Islet of Langerhans (tissue), 1 donor: ENCODE data around the gene RPL27A.

ENCODE experiments used
- FAIRE-seq: peaks from one replicate; lab custom pipeline; 2011; peaks lifted over from hg19 to GRCh38; lab: Jason Lieb, UNC

The RPL27A gene

GRCh38 chr11:8701891-8702597 is 19.5 kb downstream of the RPL27A start:
- FAIRE-seq = no peak

DNA sequence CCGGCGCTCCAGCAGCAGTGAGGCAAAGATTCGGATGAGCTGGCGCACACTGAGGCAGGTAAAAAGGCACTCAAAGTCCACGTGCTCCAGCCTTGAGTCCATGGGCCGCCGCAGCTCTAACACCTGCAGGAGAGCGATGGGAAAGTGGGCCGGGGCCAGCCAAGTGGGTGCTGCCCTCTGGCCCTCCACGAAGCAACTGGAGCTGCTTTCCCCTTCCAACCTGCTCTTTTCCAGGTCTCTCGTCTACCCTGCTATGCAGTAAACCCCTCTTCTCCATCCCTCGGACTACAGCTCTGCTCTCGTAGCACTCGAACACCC is 20.0 kb downstream of the RPL27A start:
- FAIRE-seq = no peak

DNA sequence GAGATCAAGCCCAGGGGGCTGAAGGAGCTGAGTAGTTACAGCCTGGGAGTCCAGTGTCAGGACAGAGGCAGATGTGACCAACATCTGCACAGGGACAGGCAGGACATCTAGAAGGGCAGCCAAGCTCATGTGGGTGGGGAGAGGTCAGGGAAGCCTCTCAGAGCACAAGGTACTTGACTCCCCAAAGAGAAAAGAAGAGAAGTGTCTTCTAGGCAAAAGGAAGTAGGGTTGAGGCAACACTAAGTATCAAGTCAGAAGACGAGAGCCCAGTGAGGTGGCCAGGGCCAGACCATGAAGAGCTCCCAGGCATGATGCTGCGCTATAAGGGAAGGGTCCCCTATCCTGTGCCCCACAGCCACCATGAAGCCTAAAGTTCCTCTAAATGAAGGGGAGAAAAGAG is 21.5 kb downstream of the RPL27A start:
- no peak for FAIRE-seq

GRCh38 chr11:8705146-8705545 is 22.6 kb downstream of the RPL27A start:
- no peak for FAIRE-seq

- no peak for FAIRE-seq
Observed at GRCh38 chr11:8706673-8707432, 24.3 kb downstream of the RPL27A start.

- no peak for FAIRE-seq
Observed at GRCh38 chr11:8707541-8708191, 25.1 kb downstream of the RPL27A start.

- no peak for FAIRE-seq
Observed at GRCh38 chr11:8709002-8709672, 26.5 kb downstream of the RPL27A start.

- FAIRE-seq = no peak
Observed at GRCh38 chr11:8709777-8710176, 27.2 kb downstream of the RPL27A start.

- no peak for FAIRE-seq
Observed at GRCh38 chr11:8711895-8712442, 29.4 kb downstream of the RPL27A start.

DNA sequence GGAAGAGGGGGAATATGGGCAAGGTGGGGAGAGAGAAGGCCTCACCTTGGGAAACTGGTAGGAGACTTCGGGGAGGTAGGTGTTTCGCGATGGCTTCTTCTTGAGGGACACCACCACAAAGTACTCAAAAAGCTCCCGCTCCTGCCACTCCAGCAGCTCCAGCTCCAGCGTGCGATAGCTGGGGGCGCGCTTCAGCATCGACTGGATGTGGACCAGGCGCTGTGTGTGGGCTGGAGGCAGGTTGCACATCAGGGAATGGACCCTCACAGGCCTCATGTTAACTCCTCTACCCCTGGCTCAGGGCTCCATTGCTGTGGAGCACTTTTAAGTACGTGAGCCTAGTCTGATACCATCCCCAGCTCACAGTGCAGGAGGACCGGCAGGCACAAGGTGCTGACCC is 29.9 kb downstream of the RPL27A start:
- no peak for FAIRE-seq

- FAIRE-seq = no peak
Observed at GRCh38 chr11:8713760-8714454, 31.3 kb downstream of the RPL27A start.

GRCh38 chr11:8714622-8715225 is 32.1 kb downstream of the RPL27A start:
- no peak for FAIRE-seq

GRCh38 chr11:8715501-8715900 is 32.9 kb downstream of the RPL27A start:
- no peak for FAIRE-seq

- FAIRE-seq = no peak
Observed at GRCh38 chr11:8717544-8717875, 34.9 kb downstream of the RPL27A start.

DNA sequence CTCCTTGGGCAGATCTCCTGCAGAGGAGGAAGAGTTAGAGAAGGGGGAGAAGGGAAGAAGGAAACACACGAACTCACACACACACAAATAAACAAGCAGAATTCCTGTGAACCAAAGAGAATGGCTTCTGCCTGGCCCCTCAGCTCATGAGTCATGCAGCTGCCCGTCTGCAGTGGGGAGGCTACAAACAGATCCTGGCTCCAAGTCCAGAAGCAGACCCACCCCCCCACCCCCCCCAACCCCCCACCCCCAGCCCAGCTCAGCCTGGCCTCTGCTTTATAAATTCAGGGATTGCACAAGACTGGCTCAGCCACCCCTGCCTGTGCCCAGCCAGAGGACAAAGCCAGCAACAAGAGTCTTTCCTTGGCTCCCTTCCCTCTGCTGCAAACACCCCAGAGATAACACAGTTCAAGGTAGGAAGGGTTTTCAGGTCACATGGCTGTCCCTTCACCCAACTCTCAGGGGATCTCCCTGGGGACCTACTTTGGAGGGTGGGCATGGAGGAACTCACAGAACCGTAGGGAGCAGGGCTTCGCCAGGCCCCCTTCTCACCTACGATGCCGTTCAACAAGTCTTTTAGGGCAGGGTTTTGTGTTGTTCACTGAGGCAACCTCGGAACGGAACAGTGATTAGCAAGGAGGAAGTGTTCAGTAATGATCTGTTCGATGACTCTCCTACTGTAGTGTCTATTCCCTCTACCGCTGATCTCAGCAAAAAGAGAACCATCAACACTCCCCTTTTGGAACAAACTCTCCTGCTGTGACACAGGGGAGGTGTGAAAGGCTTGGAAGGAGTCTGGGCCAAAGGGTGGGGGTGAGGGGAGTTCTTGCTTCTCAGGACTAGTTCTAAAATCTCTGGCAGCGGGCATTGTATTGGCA is 35.5 kb downstream of the RPL27A start:
- FAIRE-seq = no peak

DNA sequence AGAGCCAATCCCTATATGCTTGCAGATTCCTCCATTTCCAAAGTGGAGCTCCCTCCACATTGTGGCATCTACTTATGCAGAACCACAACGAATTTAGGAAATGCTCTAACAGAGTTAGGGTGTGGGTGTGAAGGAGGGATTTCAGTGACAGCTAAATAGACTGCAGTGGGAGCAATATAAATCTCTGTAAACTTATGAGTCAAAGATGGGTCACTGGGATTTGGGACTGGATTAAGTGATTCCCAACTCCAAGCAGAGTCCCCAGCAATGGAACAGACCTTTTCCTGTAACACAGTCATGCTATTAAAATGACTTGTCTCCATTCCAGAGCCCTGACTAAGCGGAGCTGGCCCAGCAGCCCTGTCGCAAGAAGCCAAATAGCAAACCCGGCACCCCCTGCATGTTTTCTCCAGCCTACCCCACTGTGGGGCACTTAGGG is 36.6 kb downstream of the RPL27A start:
- FAIRE-seq = no peak

DNA sequence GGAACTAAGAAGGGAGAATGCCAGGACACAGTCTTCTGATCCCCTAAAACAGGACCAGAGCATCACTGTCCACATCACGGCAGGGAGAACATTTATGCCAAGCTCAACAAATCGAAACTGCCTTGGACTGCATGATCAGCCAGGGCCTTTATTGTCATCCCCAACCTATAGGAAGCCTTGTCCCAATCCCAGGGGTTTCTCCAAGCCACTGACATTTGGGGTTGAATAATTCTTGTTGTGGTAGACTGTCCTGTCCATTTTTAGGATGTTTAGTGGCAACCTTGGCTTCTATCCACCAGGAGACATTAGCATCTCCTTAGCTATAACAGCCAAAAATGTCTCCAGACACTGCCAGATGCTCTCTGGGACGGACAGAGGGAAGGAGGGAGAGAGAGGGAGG is 37.1 kb downstream of the RPL27A start:
- no peak for FAIRE-seq

DNA sequence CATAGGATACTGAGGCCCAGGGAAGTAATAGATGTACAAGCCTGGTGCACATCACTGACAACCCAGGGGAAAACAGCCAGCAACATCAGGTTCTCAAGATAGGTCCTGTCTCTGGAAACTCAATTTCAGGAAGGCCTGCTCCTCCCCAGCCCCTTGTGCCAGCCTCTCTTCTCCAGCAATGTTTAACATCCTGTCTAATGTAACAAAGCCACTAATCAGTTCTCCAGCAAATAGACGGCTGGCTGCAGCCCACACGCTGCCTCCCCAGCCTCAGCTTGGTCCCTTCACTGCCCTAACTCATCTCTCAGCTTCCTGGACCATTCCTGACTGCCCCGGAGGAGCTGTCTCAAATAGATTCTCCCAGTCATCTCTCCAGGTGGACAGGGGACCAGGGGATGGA is 37.8 kb downstream of the RPL27A start:
- no peak for FAIRE-seq

DNA sequence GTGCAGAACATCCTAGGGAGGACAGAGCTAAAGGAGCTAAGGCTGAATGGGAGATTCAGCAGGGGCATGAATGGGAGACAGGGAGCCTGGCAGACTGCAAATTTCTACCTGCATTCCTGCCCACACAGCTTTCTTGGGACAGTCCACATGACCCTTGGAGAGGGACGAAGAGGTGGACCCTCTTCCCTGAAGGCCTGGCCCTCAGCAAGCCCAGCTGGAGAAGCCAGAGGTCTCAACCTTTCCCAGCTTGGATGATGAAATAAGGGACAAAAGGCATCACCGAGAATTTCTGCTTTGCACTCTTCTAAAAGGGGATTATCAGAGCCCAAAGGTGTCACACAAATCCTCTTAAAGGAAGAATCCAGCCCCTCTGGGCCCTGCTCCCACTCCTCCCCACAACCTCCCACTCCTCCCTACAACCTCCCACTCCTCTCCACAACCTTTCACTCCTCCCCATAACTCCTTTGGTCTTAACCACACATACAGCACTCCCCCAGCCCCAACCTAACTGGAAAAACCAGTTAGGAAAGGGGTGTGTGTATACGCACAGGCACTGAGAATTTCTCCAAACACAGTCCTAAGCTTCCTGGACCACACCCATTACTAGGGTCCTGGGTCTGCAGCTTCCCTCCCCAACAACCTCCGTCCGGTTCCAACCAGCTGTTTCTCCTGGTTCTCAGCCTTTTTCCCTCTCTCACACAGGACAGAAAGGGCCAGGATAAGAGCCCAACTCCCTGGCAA is 38.4 kb downstream of the RPL27A start:
- no peak for FAIRE-seq
